HG02973 (cell line): ENCODE results near the gene SCN5A.
"Not testable (repeated sequence)": the region's sequence is repeated elsewhere in the genome, so short reads cannot be mapped to it uniquely, and the experiment has no call there.

ENCODE experiments used
- ATAC-seq: cut with Tn5 transposase; IDR thresholded peaks from one replicate; pipeline ENCODE4 v1.9.1; 2021; ENCODE audit warnings: moderate library complexity; ENCODE audit not compliant: unreplicated experiment

The SCN5A gene

DNA sequence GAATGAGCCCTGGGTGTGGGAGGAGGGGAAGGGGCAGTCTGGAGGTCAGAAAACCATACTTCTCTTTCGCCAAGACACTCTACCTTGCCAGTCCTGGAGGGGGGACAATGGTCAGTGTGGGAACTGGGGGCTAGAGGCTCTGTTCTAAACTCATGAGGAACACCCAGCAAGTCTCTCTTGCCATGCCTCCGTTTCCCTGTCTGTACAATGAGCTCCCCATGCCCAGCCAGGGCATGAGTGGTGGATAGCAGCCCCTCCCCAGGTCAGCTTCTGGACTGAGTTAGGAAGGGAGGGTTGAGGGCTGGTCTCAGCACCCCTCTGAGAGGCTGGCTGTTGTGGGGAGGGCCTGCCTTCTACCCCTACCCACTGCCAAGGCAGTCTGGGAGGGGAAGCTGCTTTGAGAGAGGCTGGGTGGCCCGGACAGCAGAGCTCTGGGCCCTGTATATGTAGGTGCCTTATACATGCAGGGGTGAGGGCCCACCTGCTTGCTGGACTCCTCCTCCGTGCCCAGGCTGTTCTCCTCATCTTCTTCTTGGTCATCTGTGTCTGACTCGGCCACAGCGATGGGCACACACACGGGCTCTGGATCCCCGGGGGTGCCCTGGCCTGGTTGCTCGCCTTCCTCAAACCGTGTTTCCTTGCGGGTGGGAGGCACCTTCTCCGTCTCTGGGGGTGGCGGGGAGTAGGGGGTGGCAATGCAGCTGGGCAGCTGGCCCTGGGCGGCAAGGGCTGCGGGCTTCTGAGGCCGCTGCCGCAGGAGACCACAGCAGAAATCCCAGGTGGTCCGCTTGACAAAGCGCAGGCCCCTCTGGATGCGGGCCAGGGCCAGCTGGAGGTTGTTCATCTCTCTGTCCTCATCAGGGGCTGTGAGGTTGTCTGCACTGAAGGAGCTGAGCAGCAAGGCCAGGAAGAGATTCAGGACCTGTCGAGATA, 68.8 kb downstream of the SCN5A start:
- no peak for ATAC-seq

DNA sequence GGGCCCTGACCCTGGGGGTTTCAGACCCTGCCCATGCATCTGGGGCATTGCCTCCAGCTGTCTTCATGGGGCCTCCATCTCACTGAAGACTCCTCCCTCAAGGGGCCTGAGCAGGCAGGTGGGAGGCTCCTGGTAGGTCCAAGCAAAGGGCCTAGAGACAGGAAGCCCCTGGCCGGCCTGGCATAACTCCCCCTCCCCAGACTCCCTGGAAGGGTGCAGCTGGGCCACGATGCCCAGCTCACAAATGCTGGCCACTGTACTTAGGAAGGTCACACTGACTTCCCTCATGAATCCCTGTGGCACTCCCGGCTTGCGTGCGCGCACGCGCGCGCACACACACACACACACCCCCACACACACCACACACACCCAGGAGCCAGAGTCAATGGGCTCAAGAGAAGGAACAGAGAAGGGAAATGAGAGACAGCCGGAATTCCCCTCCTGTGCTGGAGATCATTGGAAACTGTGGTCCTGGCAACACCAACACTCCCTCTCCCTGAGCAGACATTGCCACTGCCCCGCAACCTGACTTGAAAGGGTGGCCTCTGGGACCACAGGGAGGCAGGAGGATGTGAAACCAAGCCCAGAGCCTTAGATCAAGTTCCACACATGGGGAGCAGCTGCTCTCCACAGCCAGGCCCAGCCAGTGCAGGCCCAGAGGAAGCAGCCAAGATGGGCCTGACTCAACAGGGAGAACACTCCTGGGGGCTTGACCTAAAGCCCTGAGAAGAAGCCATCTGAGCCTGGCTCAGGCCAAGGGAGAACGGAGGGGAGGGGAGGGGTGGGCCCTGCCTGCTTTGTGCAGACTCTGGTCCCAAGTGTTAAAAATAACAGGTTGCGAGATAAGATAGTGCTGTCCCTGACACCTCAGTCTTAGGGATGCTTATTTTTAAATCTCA, 69.7 kb downstream of the SCN5A start:
- peak; percentile 73 for ATAC-seq

DNA sequence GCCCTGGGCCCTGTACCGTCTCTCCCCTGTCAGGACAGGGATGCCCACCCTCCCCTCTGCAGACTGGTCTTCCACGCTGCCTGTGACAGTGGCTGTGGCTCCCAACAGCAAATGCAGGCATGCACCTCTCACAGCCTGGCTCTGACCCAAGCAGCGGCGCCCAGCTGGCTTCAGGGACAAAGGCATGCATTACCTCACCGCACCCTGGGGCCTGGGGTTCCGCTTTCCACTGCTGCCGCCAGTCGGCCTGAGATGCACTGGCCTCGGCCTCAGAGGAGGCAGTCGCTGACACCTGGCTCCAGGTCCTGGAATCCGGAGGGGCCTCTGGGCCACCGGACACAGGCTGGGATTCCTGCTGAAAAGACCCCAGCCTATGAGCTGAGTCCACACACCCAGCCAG, 70.3 kb downstream of the SCN5A start:
- no peak for ATAC-seq

DNA sequence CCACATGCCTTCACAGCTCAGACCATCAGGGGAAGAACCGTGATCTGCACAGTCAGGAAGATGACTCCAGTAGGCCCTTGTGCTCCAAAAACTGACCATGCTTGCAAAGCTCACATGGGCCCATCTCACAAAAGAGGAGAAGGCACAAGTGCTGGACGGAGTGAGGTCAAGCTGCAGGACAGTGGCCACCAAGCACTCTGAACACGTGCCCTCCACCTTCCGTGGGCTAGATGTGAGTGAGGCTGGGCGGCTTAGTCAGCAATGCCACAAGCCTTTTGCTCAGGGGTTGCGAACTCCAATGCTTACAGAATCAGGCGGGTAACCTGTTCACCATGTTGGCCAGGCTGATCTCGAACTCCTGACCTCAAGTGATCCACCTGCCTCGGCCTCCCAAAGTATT, 70.9 kb downstream of the SCN5A start:
- no peak for ATAC-seq

DNA sequence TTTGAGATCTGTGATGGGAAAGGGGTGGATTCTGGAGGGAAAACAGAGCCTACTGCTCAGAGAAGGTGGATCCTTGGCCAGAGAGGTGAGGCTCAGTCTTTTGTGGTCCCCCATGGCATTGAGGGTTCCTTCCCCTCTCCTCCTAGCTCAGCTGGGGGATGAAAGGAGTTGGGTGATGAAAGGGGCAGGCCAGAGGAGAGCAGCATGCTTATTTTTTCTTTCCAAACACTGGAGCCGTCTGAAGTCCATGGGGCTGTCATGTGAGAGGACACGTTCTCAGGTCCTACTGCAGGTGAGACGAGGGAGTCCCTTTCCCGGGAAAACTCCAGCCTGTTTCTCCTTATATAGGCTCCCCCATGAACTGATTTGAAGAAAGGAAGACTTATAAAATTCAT, 71.4 kb downstream of the SCN5A start:
- ATAC-seq: no peak

DNA sequence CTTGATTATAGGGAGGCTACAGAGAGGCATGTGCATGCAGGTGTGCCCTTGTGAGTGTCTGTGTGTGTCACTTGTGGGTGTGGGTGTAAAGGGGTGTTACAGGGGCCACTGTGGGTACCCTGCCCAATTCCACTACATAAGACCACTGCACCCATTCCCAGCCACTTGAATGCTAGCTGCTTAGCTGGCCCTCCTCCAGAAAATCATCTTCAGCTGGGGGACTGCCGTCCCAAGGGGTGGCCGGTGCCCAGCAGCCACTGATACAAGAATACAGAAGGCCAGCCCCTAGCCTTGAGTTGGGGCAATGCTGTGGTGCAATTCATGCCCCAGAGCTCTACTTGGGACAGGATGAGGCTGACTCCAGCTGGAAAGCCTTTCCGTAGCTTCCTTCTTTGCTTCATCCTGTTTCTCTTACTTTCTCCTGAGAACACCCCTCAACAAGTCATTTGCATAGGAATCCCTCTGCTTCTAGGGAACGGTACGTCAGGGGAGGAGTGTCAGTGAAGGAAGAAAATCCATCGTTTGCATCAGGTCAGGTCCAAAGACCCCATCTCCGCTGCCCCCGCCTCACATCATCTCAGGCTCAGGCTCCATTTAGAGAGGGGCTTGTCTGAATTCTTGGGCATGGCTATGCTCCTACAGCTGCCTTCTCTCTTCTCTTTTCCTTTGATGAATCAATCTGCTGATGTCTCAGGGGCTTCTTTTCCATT, 72.0 kb downstream of the SCN5A start:
- no peak for ATAC-seq

DNA sequence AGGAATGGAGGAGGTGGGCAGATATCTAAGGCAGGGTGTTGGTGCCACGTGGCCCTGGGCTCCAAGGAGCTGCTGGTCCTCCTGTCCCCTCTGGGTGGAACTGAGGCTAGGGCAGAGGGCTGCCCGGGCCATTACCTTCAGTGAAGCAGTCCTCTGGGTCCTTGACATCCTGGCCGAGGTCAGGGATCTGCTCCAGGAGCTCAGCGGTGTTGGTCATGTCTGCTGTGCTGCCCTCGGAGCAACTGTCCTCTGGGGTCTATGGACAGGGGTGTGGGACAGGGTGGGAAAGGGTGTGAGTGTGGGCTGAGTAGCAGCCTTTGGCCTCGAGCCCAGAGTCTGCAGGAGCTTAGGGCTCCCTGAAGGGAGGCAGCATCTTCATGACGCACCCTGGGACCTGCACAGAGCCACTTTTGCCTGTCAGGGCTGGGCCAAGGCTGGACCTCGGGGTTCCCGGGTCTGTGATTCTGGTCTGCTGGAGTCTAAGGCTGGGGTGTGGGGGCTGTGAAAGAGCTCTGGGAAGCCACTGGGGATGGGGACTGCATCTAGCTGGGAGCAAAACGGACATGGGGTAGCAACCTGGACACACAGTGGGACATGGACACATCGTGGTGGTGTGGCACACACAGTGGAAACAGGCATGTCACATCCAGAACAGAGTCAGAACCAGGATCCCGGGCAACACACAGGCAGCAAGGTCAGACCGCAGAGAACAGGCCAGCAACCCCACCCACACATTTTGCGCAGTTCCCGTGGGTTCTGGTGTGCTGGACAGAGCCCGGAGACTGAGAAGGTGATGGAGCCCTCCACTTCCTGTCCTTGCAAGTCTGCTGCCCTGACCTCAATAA, 72.7 kb downstream of the SCN5A start:
- ATAC-seq: no peak

DNA sequence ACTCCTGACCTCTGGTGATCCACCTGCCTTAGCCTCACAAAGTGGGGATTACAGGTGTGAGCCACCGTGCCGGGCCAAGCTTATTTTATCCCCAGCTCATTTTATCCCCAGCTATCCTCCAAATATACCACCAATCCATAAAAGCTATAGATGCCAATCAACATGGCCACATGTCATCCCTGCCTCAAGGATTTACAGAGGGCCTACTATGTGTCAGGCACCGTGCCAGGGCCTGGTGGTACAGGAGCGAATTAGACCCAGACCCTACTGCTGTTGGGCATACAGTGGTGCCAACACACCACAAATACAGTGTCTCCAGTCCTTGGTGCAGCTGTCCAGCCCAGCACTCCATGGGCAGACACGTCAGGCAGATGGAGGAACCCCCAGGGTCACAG, 73.4 kb downstream of the SCN5A start:
- ATAC-seq: no peak

DNA sequence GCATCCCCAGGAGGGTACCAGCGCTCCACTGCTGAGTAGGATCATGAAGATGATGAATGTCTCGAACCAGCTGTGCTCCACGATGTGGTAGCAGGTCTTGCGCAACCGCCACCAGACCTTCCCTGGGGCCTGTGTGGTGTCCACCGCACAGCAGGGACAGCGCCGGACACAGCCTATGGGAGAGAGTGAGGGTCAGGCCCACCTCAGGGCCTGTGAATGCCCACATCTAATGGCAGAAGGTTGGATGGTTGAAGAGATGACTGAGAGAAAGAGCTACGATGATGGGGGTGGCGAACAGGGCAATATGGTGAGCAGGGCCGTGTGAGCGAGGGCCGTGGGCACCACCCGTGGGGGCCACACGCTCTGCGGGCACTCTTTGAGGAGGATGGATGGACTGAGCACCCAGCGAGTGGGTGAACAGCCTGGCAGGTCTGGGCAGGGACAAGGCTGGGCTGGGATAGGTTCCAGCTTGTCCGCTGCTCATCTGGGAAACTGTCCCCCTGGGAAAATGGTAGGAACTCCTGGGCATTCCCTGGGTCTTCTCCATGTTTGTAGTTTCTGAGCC, 74.1 kb downstream of the SCN5A start:
- ATAC-seq: no peak

DNA sequence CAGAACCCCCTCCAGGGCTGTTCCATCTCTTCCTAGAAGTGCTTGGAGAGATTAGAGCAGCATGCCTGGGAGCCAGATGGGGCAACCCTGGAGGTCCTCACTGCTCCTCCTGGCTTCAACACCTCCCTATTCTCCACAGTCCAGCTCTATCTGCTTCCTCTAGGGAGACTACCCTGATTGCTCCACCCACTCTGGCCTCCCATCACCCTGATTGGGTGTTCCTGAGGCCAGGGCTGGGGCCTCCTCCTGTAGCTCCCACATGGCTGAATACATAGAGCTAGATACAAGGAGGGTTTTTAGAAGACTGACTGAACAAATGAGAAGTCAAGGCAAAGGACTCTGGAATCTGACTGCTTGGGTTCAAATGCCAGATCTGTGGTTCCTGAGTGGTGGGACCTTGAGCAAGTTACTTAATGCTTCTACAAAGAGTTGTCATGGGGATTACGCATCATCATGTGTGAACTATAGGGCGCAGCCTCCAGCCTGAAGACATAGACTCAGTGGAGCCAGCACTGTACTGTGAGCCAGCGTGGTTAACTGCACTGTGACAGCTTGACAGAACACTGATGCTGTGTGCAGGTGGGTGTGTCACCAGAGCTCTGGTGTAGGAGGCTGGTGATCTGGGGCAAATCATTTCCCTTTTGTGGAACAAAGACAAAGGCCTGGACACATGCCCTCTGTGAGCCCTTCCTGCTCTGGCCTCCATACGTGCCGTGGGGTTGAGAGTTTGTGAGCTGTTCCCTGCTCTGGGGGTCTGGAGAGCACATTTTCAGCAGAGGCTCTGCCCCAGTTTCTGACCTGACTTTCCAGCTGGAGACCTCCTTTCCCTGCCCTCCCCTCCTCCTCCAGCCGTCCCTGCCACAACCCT, 74.8 kb downstream of the SCN5A start:
- ATAC-seq: no peak

DNA sequence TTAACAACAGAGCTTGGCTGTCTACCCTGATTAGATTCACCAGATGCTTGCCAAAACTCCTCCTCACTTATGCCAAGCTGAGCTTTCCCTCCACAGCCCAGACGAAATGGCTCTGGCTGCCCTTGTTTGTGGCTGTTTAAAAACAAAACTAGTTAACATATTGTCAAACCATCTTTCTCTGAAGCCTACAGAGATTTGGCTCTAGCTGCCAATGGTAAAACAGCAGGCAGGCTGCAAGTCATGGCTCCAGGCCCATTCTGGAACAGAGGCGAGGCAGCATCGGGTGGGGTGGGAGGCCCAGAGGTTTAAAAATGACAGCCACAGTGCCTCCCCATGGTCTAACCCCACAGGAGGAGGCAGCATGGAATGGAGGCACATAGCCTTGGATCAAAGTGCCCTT, 75.9 kb downstream of the SCN5A start:
- no peak for ATAC-seq

DNA sequence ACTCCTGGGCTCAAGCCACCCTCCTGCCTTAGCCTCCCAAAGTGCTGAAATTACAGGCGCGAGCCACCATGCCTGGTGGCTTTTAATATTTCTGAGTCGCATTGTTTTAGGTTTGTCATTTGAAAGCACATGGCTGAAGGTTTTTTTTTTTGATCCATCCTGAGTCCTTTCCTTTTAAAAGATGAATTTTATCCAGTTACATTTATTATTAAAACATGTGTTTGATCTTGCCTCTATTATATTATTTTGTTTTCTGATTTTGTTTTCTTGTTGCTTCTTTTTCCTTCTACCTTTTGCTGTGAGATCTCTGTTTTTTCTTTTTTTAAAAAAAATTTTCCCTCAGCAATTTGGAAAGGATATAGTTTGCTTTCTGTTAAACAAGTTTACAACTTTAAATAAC, 76.4 kb downstream of the SCN5A start:
- no peak for ATAC-seq

DNA sequence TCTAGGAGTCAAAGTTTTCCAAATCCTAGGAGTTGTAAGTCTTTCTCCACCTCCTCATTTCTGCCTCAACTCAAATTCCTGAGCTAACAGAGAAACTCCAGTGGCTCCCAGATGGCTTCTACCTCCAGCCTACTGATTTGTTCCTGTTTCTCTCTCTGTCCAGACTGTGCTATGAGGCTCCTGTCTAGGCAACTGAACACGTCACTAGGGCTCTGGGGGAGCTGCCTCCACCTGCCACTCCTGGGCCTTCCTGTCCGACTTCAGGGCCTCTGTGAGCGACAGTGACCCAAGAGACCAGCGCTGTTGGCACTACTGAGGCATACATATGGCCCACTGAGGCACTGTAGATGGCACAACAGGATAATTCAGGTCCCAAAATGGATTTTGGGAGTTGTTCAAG, 82.0 kb downstream of the SCN5A start:
- no peak for ATAC-seq

DNA sequence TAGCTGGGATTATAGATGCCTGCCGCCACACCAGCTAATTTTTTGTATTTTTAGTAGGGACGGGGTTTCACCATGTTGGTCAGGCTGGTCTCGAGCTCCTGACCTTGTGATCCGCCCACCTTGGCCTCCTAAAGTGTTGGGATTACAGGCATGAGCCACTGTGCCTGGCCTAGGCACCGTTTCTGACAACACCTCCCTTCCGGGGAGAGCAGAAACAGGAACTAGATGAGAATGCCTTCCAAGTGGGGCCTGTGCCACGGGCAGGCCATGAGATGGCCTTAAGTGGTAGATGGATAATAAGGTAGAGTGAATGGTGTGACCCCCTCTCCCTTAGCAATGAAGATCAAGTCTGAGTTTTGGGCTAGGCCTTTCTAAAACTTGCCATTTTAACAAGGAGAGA, 82.7 kb downstream of the SCN5A start:
- ATAC-seq: not testable (repeated sequence)

DNA sequence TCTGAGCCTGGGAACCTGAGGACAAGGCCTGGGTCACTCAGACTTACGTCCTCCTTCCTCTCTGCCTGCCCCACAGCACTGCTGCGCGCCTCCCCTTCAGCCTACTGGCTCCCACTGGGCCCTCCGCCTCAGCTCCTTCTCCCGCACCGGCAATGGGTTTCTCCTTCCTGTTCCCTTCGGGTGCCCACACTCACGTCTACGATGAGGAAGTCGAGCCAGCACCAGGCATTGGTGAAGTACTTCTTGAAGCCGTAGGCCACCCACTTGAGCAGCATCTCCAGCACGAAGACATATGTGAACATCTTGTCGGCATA, 83.3 kb downstream of the SCN5A start:
- no peak for ATAC-seq

DNA sequence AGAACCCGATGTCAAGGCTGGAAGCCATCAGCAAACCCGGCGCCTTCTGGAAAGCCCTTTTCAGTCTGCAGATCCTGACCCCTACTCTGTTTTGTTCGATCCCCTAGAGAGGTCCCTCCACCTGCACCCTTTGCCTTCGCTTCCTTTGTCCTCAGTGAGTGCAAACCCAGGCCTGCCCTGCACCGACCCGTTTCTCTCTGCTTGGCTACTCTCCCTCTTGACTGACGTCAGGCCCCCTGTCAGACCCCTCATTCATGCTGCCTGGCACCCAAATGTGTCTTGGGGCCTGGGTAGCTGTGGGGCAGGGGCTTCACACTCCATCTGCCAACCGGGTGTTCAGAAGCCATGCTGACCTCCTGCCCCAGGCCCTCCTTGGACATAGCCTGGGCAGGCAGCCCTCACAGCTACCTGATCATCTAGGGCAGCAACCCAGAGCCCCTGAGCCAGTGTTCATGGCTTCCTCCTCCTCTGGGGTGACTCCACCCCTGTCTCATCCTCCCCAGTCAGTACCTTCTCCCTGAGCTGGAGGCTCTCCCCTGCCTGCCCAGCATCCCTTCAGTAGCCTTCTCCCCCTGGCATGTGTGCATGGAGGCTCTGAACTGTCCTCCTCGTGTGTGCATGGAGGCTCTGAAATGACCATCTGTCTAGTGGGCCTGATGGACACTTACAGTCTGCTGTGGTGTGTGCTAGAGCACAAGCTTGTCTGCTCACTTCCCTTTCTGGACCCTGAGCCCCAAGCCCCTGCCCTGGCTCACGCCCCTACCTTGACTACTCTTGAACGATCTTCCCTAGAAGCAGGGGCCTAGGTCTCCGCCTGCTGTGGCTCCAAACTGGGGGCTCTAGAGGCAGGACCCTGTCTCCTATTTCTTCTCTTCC, 83.9 kb downstream of the SCN5A start:
- ATAC-seq: no peak

DNA sequence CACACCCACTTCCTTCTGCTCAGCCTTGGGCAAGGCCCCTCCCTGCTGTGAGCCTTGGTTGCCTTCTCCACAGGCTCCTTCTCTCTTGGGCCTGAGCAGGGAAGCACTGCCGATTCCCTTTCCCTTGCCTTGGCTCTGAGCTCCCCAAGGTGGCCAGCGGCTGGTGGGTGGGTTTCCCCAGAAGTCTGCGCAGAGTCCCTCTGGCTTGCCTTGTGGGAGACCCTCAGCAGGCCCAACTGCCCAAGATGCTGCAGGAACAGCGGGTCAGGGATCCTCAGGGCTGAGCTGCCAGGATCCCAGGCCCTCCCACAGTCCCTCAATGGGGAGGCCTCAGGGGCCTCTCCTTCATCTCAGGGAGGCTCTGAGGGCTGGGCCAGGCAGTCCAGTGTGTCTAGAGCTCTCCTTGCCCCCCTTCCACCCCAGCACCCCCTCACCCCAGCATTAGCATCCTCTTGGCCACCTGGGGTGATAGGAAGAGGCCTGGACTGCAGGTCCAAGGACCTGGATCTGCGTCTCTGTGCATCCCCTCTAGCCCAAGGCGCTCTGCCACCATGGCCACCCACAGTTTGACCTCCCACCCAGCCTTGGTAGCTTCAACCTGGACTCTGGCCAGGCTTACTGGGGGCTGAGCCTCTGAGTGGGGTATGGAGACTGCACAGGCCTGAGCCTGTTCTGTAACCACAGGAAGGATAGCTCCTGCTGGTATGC, 84.7 kb downstream of the SCN5A start:
- no peak for ATAC-seq

DNA sequence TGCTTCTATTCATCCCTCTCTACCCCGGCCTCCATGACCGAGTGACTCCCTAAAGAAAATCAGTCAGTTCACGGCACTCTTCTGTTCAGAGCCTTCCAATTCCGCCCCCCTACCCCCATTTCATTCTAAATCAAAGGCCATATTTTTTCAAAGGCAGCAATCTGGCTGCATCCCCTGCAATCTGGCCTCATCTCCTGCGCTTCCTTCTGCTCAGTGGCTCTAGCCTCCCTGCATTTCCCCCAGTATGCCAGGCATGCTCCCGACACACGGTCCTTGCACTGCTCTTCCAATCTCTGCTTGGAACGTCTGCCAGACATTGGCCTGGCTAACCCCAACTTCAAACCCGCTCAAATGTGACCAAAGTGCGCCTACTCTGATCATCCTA, 85.6 kb downstream of the SCN5A start:
- no peak for ATAC-seq
